ENCODE measurements around the gene ZRANB3.

DNA sequence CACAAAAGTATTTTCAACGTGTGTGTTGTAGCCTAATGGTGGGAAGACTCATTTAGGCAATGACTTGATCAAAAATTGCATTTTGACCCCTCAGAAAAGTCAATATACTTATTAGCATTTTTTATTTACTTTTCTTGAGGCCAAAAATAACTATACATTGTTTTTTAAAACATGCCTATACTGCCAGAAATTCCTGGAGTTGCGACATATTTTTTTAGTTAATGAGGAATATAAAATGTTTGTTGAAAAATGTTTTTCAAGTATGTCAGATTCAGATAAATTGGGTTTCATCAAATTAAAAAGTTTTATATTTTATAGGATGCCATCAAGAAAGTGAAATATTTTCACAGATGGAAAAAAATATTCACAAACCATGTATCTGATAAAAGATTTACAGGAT is 39.9 kb upstream of the ZRANB3 start:
- TF ChIP-seq POLR2A (IDR thresholded peaks at IDR 0.05; ENCODE audit: low read length) (no peak), GATA1 (IDR thresholded peaks at IDR 0.05; ENCODE audit: low read depth, low read length) (no peak)
